ENCODE results near the gene EGFL8.
"Not testable (repeated sequence)": the region's sequence is repeated elsewhere in the genome, so short reads cannot be mapped to it uniquely, and the experiment has no call there.

Gene EGFL8

GRCh38 chr6:32164295-32164694, at the start of gene EGFL8:
EGFL8 (plus strand) TSS chr6:32164595; CDS start chr6:32166166, 1,571 bp downstream.
- DNase-seq (ENCODE audit: low read depth, low spot score), result no peak

GRCh38 chr6:32114796-32115195, 49.6 kb upstream of the EGFL8 start:
- DNase-seq (ENCODE audit: low read depth, low spot score), result no peak

GRCh38 chr6:32115623-32116022, 48.8 kb upstream of the EGFL8 start:
- DNase-seq (ENCODE audit: low read depth, low spot score), result no peak

GRCh38 chr6:32116674-32117073, 47.7 kb upstream of the EGFL8 start:
- DNase-seq (ENCODE audit: low read depth, low spot score), result no peak

- no peak for DNase-seq (ENCODE audit: low read depth, low spot score)
Measured at GRCh38 chr6:32117461-32117860, 46.9 kb upstream of the EGFL8 start.

- peak; percentile 23 for DNase-seq (ENCODE audit: low read depth, low spot score)
Measured at GRCh38 chr6:32118782-32119628, 45.4 kb upstream of the EGFL8 start.

- DNase-seq (ENCODE audit: low read depth, low spot score), result no peak
Measured at GRCh38 chr6:32120573-32121059, 43.8 kb upstream of the EGFL8 start.

GRCh38 chr6:32123681-32124080, 40.7 kb upstream of the EGFL8 start:
- DNase-seq (ENCODE audit: low read depth, low spot score), result no peak

GRCh38 chr6:32126880-32127279, 37.5 kb upstream of the EGFL8 start:
- DNase-seq (ENCODE audit: low read depth, low spot score), result no peak

- no peak for DNase-seq (ENCODE audit: low read depth, low spot score)
Measured at GRCh38 chr6:32127409-32127716, 37.0 kb upstream of the EGFL8 start.

GRCh38 chr6:32127717-32128592, 36.4 kb upstream of the EGFL8 start, which contains the start of gene ATF6B:
ATF6B (minus strand) TSS chr6:32128246; CDS start chr6:32128207, 39 bp downstream.
- DNase-seq (ENCODE audit: low read depth, low spot score), result peak; percentile 98

- no peak for DNase-seq (ENCODE audit: low read depth, low spot score)
Measured at GRCh38 chr6:32128751-32129296, 35.6 kb upstream of the EGFL8 start.

GRCh38 chr6:32129297-32130088, 34.9 kb upstream of the EGFL8 start:
- DNase-seq (ENCODE audit: low read depth, low spot score), result no peak

- no peak for DNase-seq (ENCODE audit: low read depth, low spot score)
Measured at GRCh38 chr6:32131439-32131948, 32.9 kb upstream of the EGFL8 start.

- DNase-seq (ENCODE audit: low read depth, low spot score), result no peak
Measured at GRCh38 chr6:32132110-32132509, 32.3 kb upstream of the EGFL8 start.

- DNase-seq (ENCODE audit: low read depth, low spot score), result no peak
Measured at GRCh38 chr6:32133786-32134185, 30.6 kb upstream of the EGFL8 start.

- DNase-seq (ENCODE audit: low read depth, low spot score), result no peak
Measured at GRCh38 chr6:32137454-32137853, 26.9 kb upstream of the EGFL8 start.

- DNase-seq (ENCODE audit: low read depth, low spot score), result no peak
Measured at GRCh38 chr6:32139590-32139989, 24.8 kb upstream of the EGFL8 start.

- DNase-seq (ENCODE audit: low read depth, low spot score), result no peak
Measured at GRCh38 chr6:32140420-32141046, 23.9 kb upstream of the EGFL8 start.

- DNase-seq (ENCODE audit: low read depth, low spot score), result not testable (repeated sequence)
Measured at GRCh38 chr6:32144238-32144637, 20.2 kb upstream of the EGFL8 start.

GRCh38 chr6:32146287-32146686, 18.1 kb upstream of the EGFL8 start:
- DNase-seq (ENCODE audit: low read depth, low spot score), result no peak
